SH-SY5Y (cell line): ENCODE measurements around the gene SLC19A1.

Source experiments
- GATA2 ChIP-seq: IDR thresholded peaks from 2 replicates; pipeline ENCODE4 v1.6.1; 2011; ENCODE audit warnings: mild to moderate bottlenecking, low read depth, low read length
- GATA3 ChIP-seq: IDR thresholded peaks from 2 replicates; pipeline ENCODE4 v1.6.1; 2011; ENCODE audit warnings: low read depth, mild to moderate bottlenecking, low read length, moderate library complexity

DNA sequence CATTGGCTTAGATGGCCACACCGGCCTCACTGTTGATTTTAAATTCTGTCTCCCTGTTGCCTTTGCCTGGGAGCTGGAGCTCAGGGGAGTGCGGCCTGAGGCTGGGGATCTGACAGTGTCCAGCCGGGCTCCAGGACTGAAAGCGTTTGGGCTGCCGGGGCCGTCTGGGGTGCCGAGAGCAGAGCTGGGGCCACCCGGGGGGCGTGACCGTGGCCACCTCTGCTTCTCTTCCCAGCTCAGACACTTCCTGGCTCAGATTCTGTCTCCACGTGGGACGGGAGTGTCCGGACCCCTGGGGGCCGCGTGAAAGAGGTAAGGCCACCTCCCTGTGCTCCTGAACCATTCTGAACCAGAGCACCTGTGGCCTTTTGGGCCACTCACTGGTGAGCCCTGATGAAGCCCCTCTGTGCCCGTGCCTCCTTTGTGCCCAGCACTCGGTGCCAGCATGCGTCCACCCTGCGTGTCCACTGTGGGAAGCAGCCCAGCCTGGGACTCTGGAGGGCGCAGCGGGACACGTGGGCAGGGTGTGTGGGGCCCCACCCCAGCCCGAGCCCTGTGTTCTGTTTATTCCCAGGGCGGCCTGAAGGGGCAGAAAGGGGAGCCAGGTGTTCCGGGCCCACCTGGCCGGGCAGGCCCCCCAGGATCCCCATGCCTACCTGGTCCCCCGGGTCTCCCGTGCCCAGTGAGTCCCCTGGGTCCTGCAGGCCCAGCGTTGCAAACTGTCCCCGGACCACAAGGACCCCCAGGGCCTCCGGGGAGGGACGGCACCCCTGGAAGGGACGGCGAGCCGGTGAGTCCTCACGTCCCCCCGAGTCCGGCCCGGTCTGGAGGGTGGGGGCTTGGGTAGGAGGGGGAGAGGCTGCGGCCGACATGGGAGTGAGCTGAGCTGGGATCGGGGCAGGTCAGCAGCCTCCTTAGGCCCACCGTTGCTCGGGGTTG, 64.8 kb downstream of the SLC19A1 start:
- no peak for TF ChIP-seq GATA2
- no peak for TF ChIP-seq GATA3
